ENCODE data around the gene WDR64.

WDR64 gene

GRCh38 chr1:241652012-241652411 is at the start of gene WDR64:
Gene WDR64 (plus strand): TSS chr1:241652281. CDS start chr1:241652485, 204 bp downstream.
- no peak for DNase-seq

- no peak for DNase-seq
Observed at GRCh38 chr1:241603731-241604245, 48.3 kb upstream of the WDR64 start.

- peak; percentile 25 to 35 for DNase-seq
Observed at GRCh38 chr1:241605146-241605805, 46.8 kb upstream of the WDR64 start.

GRCh38 chr1:241606544-241606943 is 45.5 kb upstream of the WDR64 start:
- DNase-seq, result no peak

GRCh38 chr1:241607497-241607896 is 44.6 kb upstream of the WDR64 start:
- DNase-seq, result no peak

- DNase-seq, result no peak
Observed at GRCh38 chr1:241608379-241609033, 43.6 kb upstream of the WDR64 start.

GRCh38 chr1:241610056-241610815 is 41.8 kb upstream of the WDR64 start:
- no peak for DNase-seq

GRCh38 chr1:241611063-241611462 is 41.0 kb upstream of the WDR64 start:
- DNase-seq, result peak; percentile 70 to 74

GRCh38 chr1:241611736-241612135 is 40.3 kb upstream of the WDR64 start:
- DNase-seq, result peak in 1 of 2 experiments; percentile 3

GRCh38 chr1:241612533-241613477 is 39.3 kb upstream of the WDR64 start:
- DNase-seq, result no peak

GRCh38 chr1:241614144-241614543 is 37.9 kb upstream of the WDR64 start:
- no peak for DNase-seq

- DNase-seq, result no peak
Observed at GRCh38 chr1:241614572-241614971, 37.5 kb upstream of the WDR64 start.

GRCh38 chr1:241615043-241615974 is 36.8 kb upstream of the WDR64 start:
- DNase-seq, result no peak

GRCh38 chr1:241617426-241617825 is 34.7 kb upstream of the WDR64 start:
- DNase-seq, result no peak

- DNase-seq, result no peak
Observed at GRCh38 chr1:241622669-241623068, 29.4 kb upstream of the WDR64 start.

- no peak for DNase-seq
Observed at GRCh38 chr1:241624935-241625334, 27.1 kb upstream of the WDR64 start.

GRCh38 chr1:241627453-241628259 is 24.4 kb upstream of the WDR64 start:
- DNase-seq, result peak; percentile 50 to 85

- no peak for DNase-seq
Observed at GRCh38 chr1:241630005-241630404, 22.1 kb upstream of the WDR64 start.

- no peak for DNase-seq
Observed at GRCh38 chr1:241630476-241630875, 21.6 kb upstream of the WDR64 start.

- no peak for DNase-seq
Observed at GRCh38 chr1:241630899-241631298, 21.2 kb upstream of the WDR64 start.
